ENCODE measurements around the gene MRPL38. TPM values are rescaled to one million over a fixed set of nuclear protein-coding genes. Genes with fewer than 3 reads are reported as not detected.

MRPL38 gene
- polyA plus RNA-seq, 1 of the 3 experiments (the other 2 are of a cell fraction): 93.9 TPM

GRCh38 chr17:75925103-75925502, 20.4 kb upstream of the MRPL38 start:
- ChIA-PET CTCF (interaction anchor here (0.7 to 5.7 kb wide), 5 partner anchors 20 to 107 kb away, joined by 3 to 23 read pairs (median 6); partner anchors contain the start of gene MRPL38), POLR2A (interaction anchor here (0.9 kb wide), 1 partner anchor 9 kb away, joined by 5 read pairs; no protein-coding TSS in a partner anchor)
- Histone ChIP-seq H3K4me3 (ENCODE audit: low read depth in 2 of 2, low read length in 1 of 2) (no peak overlapping the region), H3K27me3 (ENCODE audit: insufficient read depth) (no peaks in the 10 kb centered on the region), H3F3A (replicated peaks; ENCODE audit: insufficient read depth) (no peaks in the 10 kb centered on the region), H3K4me2 (no peak overlapping the region), H3K36me3 (replicated peaks in 1 of 2; ENCODE audit: control insufficient read depth in 1 of 2, insufficient read depth in 2 of 2, low read length in 1 of 2) (peaks cover 10 to 22% of the 10 kb centered on the region in 2 experiments), H4K20me1 (ENCODE audit: insufficient read depth) (no peaks in the 10 kb centered on the region), H2AFZ (ENCODE audit: low read depth) (no peak overlapping the region), H3K4me1 (ENCODE audit: control insufficient read depth in 1 of 2, insufficient read depth in 2 of 2, low read depth in 1 of 2, low read length in 1 of 2) (no peaks in the 10 kb centered on the region), H3K9me2 (no peaks in the 10 kb centered on the region), H3K27ac (ENCODE audit: low read depth in 2 of 2, low read length in 1 of 2) (no peak overlapping the region), H3K79me2 (ENCODE audit: insufficient read depth) (no peaks in the 10 kb centered on the region), H3K9ac (no peak overlapping the region), H3K9me3 (no peaks in the 10 kb centered on the region)
- TF ChIP-seq TAF1 (IDR thresholded peaks at IDR 0.05; ENCODE audit: borderline replicate concordance, low read depth, low read length) (no peak), IRF3 (IDR thresholded peaks at IDR 0.05; ENCODE audit: low read depth, low read length) (no peak), TEAD4 (IDR thresholded peaks at IDR 0.05; ENCODE audit: borderline replicate concordance, insufficient read depth) (no peak), USF1 (IDR thresholded peaks at IDR 0.05; ENCODE audit: borderline replicate concordance, low read depth) (no peak), EZH2phosphoT487 (IDR thresholded peaks at IDR 0.05; ENCODE audit: borderline replicate concordance, low read depth) (no peak), FOSL2 (IDR thresholded peaks at IDR 0.05; ENCODE audit: borderline replicate concordance, low read depth) (no peak), NFIC (IDR thresholded peaks at IDR 0.05; ENCODE audit: borderline replicate concordance) (no peak), USF2 (IDR thresholded peaks at IDR 0.05; ENCODE audit: borderline replicate concordance, low read depth, low read length) (no peak), POLR2AphosphoS5 (IDR thresholded peaks at IDR 0.05; ENCODE audit: low read depth, low read length) (no peak), GABPA (IDR thresholded peaks at IDR 0.05; ENCODE audit: low read depth) (no peak), TCF12 (IDR thresholded peaks at IDR 0.05) (no peak), YY1 (IDR thresholded peaks at IDR 0.05; ENCODE audit: low read depth) (no peak)
- WGBS (ENCODE audit: low lambda C conversion rate): 98% methylated on average over 9 of the region's 11 CpGs
- no peak for DNase-seq

- Histone ChIP-seq H4K20me1 (ENCODE audit: insufficient read depth) (no peaks in the 10 kb centered on the region), H3K79me2 (ENCODE audit: insufficient read depth) (no peaks in the 10 kb centered on the region), H3K4me1 (ENCODE audit: control insufficient read depth in 1 of 2, insufficient read depth in 2 of 2, low read depth in 1 of 2, low read length in 1 of 2) (no peaks in the 10 kb centered on the region), H3K9ac (no peak overlapping the region), H3K4me3 (ENCODE audit: low read depth in 2 of 2, low read length in 1 of 2) (no peak overlapping the region), H3F3A (replicated peaks; ENCODE audit: insufficient read depth) (no peaks in the 10 kb centered on the region), H3K27ac (ENCODE audit: low read depth in 2 of 2, low read length in 1 of 2) (no peak overlapping the region), H3K9me2 (no peaks in the 10 kb centered on the region), H3K4me2 (no peak overlapping the region), H3K36me3 (replicated peaks in 1 of 2; ENCODE audit: control insufficient read depth in 1 of 2, insufficient read depth in 2 of 2, low read length in 1 of 2) (peaks cover 10 to 22% of the 10 kb centered on the region in 2 experiments), H2AFZ (ENCODE audit: low read depth) (no peak overlapping the region), H3K27me3 (ENCODE audit: insufficient read depth) (no peaks in the 10 kb centered on the region), H3K9me3 (no peaks in the 10 kb centered on the region)
- TF ChIP-seq EZH2phosphoT487 (IDR thresholded peaks at IDR 0.05; ENCODE audit: borderline replicate concordance, low read depth): no peak
- ChIA-PET POLR2A (no interaction called here), CTCF (interaction anchor here (1.2 to 2.2 kb wide), 2 partner anchors 18 to 82 kb away, joined by 6 to 8 read pairs; no protein-coding TSS in a partner anchor)
- 90% methylated on average over 14 of the region's 19 CpGs for WGBS (ENCODE audit: low lambda C conversion rate)
- DNase-seq: no peak
Measured at GRCh38 chr17:75922963-75923874, 18.5 kb upstream of the MRPL38 start.
